ENCODE measurements around the gene SMYD3.
"Not testable (repeated sequence)": the region's sequence is repeated elsewhere in the genome, so short reads cannot be mapped to it uniquely, and the experiment has no call there.

SMYD3 gene

DNA sequence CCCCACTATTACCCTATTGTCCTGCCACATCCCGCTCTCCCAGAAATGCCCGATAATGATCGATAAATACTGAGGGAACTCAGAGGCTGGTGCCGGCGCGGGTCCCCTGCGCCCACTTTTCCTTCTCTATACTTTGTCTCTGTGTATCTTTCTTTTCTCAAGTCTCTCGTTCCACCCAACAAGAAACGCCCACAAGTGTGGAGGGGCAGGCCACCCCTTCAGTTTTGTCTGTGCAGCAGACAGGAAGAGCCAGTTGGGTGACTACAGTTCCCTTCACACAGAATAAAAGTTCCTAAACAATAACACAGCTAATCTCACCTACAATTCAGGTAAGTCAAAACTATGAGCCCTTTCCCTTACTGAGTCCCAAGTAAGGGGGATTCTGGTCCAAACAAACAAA lies 423.7 kb downstream of the SMYD3 start:
- no peak for DNase-seq

DNA sequence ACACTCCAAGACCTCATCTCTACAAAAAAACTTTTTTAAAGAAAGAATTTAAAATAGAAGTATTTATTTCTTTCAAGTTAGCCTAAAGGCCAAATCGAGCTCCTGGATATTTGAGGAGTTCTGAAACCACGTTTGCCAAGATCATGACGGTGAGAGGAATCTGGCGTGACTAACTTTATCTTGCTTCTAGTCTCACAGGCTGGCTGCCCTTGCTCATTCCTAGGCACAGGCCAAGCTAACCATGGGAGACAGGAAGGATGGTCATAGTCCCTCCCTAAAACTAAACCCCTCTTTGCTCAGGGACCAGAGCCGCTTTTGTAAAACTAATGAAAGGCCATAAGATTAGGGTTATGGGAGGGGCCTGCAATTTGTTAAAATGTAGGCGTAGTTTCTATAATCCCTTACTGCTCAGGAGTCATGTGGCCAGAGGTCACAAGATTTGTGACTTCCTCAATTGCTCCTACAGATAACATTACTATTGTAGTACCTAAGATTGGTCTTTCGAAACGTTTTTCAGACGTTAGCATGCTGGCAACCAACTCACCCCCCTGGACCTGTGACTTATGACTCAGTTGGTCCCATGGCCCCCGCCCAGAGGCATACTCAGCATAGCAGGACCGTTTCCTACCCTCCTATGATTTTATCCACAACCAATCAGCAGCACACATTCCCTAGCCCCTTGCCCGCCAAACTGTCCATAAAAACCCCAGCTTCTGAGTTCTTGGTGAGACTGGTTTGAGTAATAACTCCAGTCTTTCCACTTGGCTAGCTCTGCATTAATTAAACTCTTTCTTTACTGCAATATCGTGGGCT lies 425.0 kb downstream of the SMYD3 start:
- no peak for DNase-seq

DNA sequence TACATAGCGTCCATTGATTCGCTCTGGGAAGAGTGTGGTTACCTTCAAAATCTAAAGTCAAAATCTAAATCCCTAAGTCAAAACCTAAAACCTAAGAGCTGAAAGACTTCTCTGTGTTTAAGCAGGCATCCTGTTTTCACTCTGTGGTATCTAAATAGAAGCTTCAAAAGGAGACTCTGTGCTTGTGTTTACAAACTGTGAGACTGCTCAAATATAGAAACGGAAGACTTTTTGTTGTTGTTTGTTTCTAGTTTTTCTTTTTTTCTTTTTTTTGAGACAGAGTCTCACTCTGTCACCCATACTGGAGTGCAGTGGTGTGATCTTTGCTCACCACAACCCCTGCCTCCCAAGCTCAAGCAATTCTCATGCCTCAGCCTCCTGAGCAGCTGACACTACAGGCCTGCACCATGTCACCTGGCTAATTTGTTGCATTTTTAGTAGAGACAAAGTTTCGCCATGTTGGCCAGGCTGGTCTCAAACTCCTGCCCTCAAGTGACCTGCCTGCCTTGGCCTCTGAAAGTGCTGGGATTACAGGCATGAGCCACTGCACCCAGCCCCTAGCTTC lies 425.9 kb downstream of the SMYD3 start:
- DNase-seq, result no peak

DNA sequence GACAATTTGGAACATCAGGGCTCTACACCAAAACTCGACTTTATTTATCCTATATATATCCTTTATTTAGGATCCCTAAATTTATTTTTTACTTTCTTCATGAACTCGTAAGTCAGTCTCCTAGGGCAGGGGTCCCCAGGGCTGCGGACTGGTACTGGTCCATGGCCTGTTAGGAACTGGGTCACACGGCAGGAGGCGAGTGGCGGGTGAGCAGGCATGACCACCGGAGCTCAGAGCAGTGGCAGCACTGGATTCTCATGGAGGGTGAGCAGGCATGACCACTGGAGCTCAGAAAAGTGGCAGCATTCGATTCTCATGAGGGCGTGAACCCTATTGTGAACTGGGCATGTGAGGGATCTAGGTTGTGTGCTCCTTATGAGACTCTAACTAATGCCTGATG lies 427.0 kb downstream of the SMYD3 start:
- DNase-seq, result no peak

DNA sequence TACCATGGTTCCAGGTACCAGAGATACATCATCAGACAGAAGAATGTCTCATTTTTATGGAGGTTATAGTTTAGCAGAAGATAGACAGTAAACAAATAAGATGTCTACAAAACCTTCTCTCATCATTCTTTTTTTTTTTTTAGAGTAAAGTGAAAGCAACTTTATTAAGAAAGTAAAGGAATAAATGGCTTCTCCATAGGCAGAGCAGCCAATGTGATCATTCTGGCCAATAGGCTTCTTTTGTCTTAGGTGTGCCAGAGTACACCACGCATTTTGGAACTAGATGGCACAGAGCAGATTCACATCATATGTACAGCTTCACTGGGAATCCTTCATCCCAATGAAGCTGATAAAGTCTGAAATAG lies 428.2 kb downstream of the SMYD3 start:
- DNase-seq, result no peak

DNA sequence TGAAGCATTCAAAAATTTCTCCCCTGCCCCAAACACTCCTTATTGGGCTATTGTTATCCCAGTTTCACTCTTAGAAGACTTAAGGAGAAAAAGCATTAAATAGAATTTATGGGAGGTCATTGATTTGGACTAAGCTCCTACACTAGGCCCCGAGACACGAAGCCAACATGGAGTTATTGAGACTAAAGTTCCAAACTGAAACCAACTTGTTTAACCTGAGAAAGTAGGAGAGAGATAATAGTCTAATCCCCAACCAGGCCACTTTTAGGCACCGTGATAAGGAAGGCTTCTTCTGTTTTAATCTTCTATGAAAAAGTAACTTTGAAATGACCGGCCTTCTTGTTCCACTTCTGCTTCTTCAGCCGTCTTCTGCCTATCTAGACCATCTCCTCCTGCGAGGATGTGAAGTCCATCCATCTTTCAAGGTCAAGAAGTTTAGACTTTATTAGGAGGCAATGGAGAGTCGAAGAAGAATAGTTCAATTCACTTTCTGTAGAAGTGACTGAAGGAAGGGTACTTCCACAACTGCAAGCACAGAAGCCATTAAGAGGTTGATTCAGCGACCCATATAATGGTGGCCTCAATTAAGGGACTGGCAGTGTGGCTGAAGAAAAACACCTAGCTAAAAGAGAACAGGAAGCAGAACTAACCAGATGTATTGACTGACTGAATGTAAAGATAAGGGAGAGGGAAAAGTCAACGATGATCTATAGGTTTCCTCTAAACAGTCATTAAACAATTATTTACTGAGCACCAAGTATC lies 428.8 kb downstream of the SMYD3 start:
- no peak for DNase-seq

DNA sequence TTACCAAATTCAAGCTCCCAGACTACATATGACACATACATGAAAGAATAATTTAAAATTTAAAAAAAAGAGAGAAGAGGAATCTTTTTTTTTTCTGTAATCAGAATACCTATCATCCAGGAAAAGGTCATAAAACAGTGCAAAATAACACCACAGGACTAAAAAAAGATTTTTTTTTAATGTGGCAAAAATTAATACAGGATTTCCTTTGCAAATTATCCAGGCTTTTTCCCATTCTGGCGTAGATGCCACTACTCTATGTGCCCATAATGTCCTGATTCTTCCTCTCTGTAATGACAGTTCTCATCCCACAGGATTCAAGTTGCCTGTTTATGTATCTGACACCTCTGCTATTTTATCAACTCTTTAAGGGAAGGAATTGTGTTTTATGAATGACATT lies 429.6 kb downstream of the SMYD3 start:
- no peak for DNase-seq

DNA sequence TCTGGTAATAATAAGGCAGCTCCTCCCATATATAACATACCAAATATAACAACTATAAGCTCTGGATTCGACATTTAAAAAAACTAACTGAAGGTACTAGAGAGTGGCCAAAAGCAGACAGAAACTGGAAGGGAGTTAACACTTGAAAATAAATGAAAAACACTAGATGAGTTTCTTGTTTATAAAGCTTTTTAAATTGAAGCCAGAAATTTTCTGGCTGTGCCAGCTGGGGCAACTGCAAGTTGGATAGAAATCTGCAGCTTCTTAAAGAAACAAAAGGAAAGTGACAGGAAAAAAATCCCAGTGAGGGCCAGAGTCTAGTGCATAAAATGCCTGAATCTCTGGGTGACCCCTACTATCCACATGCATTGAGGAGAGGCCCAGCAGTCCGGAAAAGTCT lies 432.7 kb downstream of the SMYD3 start:
- no peak for DNase-seq

DNA sequence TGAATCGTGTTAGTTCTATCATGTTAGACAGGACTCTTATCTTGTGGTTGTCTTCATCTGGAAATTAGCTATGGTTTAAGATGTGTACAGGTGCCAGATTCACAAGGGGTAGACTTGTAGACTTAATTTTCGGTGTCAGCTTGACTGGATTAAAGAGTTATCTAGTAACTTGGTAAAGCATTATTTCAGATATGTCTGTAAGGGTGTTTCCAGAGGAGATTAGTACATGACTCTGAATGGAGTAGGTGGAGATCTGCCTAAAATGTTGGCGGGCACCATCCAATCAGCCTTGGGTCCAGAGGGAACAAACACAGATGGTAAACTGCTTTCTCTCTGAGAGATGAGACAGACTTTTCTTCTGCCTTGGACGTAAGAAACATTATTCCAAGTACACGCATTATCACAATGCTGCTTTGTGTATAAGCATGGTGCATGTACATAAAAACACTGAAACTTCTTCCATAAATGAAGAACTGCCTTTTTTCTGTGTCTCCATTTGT lies 434.6 kb downstream of the SMYD3 start:
- DNase-seq, result no peak

DNA sequence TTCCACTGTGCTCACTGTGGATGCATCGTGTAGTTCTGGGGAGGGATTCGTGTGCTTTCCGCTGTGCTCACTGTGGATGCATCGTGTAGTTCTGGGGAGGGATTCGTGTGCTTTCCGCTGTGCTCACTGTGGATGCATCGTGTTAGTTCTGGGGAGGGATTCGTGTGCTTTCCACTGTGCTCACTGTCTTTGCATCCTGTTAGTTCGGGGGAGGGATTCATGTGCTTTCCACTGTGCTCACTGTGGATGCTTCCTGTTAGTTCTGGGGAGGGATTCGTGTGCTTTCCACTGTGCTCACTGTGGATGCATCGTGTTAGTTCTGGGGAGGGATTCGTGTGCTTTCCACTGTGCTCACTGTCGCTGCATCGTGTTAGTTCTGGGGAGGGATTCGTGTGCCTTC lies 435.1 kb downstream of the SMYD3 start:
- not testable (repeated sequence) for DNase-seq

DNA sequence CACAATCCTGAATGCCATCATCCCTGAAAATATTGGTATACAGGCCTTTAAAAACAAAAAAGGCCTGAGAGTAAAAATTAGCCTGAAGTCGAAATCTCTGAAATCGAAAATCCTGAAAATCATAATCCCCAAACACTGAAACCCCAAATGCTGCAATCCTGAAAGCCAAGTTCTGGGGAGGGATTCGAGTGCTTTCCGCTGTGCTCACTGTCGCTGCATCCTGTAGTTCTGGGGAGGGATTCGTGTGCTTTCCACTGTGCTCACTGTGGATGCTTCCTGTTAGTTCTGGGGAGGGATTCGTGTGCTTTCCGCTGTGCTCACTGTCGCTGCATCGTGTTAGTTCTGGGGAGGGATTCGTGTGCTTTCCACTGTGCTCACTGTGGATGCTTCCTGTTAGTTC lies 435.5 kb downstream of the SMYD3 start:
- not testable (repeated sequence) for DNase-seq

DNA sequence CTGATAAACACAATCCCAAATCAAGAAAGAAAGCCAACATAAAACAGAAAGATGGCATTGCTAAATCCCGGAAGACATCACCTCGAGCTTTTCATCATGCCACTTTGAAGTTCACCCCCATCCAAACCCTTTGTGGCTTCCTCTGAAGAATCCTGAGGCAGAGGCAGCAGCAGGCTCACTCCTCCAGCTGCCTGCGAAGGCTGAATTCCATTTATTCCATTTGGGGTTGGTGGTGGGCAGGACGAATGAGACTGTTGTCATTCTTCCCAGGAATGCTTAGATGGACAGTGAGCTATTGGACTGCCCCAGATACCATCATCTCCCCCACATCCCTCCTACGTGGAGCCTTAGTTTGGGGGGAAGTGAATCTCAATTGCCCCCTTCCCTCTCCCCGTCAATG lies 437.5 kb downstream of the SMYD3 start:
- no peak for DNase-seq

DNA sequence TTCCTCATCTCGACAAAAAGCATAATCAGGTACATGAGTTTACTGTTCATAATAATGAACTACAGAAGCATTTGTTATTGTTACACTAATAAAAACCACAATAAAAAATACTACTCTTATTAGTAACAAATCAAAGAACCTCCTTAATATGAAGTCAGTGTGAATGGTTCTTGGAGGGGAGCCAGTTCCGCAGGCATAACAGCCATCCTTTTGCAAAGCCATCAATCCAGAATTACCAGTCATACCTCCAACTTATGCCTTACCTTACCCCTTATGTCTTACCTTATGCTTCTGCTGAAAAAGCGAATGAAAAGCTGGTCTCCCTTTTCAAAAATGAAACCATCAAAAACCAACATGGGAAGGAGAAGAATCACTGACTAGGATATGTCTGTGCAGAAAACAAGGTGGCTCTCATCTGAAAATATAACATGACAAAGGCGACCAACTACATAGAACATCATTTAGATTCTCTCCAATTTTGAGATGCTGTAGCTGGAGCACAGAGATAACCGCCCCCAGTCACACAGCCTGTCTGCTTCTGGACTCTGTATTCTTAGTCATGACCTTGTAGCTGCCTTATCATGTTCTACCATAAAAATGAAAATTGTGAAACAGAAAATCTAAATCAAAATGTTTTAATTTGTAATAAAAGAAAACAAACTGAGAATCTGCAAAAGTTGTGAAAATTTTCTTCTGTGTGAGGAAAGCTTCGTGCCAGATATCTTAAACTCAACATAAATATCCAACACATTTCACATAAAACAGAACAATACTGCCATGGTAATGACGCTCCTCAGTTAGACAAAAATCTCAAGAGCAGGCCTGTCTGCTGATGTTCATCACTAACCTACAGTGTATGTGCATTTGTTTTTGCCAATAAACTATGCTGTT lies 438.2 kb downstream of the SMYD3 start:
- no peak for DNase-seq

DNA sequence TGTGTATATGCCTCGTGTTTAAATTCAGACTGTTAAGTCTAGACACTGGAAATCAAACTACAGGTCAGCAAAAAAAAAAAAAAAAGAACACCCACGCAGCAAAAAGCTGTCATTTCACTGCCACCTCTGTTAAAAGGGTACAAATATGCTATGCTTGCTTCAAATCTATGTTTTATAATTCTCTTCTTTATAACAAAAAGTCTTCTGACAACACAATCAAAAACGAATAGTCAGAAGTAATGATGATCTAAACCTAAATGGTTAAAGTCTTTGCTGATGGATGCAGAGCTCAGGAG lies 438.9 kb downstream of the SMYD3 start:
- DNase-seq, result no peak

DNA sequence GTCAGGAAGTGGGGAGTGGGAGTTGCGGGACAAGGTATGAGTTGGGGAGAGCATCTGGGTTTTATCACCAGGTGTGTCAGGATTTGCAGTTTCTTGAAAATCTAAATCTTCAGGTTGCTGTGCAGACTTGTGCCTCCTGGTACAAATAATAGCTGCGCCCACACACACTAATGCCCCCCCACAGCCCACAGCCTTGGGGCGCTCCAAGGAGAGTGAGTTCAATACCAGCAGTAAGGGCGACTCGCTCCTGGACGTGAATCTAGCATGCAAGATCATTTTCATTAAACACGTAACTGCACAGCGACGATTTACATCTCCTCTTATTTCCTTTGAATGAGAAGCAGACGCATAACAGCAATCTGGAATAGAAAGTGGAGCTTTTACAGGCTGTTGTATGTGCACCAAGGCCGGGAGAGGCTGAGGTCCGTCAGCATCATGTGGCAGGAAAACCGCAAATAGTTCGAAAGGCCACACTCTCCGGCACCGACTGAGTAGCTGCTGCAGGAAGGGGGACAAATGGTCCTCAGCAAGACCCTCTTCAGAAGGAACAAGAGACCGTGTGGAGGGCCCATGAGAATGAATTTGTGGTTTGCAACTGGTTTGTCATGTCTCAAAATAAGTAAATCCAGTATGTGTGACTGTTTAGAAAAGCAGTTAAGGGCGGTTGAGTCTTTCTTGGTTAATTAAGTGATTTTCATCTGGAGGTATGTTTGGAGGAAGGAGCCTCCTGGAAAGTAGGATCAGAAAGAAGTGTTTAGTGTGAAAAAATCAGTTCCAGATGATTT lies 439.5 kb downstream of the SMYD3 start:
- DNase-seq, result no peak

DNA sequence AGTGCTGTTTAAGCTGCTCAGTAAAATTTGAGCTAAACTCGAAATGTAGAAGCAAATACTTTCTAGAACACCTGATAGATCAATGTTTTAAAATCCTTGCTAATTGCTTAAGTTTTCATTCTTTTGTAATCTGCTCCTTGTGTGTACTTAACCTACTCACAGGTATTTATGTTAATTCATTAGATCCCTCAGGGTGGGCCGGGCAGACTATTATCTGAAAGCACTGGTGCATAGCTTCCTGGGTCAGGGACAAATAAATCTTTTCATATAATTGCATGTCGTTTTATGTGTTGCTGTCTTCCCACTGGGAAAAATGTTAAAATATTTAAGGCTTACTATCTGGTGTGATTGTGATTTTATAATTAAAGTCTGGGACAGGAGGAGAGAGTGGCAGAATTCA lies 440.5 kb downstream of the SMYD3 start:
- DNase-seq, result no peak

DNA sequence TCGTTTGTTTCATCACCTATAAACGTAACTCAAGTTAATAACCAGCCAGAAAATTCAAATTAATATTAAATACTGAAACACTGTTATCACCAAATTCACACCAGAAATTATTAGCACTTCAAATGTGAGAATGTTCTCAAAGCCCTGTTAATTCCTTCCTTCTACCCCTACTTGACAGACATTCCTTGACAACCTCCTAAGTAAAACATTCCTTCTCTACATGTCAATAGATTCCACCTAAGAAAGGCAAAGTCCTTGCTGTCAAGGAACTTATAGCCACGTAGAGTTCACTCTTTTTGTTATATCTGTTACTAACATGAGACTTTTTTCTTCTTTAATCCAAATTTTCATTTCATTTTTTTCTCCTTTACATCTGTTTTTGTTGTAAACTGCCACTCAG lies 441.5 kb downstream of the SMYD3 start:
- no peak for DNase-seq

DNA sequence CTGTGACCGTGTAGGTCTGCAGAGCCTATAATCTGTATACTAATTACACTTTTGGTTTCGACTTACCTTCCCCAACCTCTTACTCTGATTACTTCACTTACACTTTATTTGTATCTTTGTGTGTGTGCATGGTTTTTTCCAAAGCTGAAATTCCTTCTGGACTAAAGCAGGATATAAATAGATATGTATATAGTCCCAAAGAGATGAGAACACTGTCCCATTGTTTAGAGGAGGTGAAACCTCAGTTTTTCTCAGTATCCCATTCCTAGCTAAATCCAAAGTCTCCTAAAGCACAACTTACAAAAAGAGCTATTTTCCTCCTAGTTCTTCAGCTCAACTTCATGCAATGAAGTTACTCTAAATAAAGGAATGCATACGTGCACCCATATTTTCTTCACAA lies 442.2 kb downstream of the SMYD3 start:
- no peak for DNase-seq

DNA sequence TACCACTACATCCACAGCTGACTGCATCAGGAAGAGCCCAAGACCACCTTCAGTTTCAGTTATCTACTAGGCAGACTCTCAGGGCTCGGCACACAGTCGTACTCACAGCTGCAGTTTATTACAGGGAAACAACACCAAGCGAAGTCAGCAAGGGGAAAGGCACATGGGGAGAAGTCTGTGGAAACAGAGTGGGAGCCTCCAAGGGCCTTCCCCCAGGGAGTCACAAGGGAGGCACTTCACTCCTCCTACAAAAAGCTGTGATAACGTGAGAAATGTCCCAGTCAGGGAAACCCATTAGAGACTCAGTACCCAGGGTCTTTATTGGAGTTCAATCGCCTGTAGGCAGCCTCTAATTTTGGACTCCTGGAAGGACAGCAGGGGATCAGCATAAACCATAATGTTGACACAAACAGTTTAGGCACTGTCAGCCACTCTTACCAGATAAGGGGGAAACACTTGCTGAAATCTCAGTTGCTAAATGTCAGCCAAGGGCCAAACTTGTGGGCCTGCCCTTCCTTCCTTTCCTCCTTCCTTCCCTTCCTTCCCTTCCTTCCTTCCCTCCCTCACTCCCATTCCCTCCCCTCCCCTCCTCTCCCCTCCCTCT lies 444.0 kb downstream of the SMYD3 start:
- no peak for DNase-seq

DNA sequence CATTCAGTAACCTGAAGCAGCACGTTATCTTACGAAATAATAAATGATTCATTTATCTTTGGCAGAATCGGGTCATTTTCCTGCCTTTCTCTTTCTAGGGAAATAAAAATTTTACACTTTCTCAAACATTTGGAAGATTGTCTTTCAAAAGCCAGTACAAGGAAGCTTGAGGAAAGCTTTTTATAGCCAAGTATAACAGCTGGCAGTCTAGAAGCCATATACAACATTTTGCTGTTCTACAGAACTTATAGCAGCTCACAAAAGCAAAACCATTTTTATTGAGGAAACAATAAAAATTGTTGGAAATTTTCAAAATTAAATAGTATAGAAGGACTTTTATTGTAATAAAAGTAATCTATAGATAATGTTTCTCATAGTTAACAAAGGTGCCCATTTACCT lies 448.6 kb downstream of the SMYD3 start:
- DNase-seq, result no peak

DNA sequence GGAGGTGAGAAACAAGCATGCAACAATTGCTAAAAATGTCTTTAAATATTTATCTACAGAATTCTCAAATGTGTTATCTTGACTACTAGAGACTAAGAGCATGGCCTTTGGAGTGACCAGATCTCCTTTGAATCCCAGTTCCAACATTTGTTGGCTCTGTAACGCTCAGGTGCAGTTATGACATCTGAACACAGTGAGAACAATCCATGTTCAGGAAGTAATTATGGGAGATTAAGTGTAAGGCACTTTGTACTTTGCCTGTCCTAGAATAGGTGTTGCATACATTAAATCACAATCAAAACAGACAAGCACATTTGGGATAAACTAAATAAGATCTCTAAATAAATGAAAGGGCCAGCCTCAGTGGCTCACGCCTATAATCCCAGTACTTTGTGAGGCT lies 454.5 kb downstream of the SMYD3 start:
- no peak for DNase-seq

All from GOT3 (cell line).